Frontal cortex (tissue), 4 donors: ENCODE results near the gene FAM168A. TPM values are rescaled to one million over a fixed set of nuclear protein-coding genes. Genes with fewer than 3 reads are reported as not detected.

Source experiments
- DNase-seq, 2 donors: peaks; one replicate each; pipeline ENCODE4 v3.0.0; 2012; ENCODE audit warnings: low spot score in 2 of 2
- FAIRE-seq: peaks from 2 replicates; lab custom pipeline; 2012; peaks lifted over from hg19 to GRCh38; lab: Jason Lieb, UNC
- small RNA-seq: library from RNA; depleted of rRNA; stranded (forward); fragments of <200 nt; gene quantifications from one replicate; pipeline ENCODE3, GENCODE V24; 2014
- total RNA-seq: library from RNA; depleted of rRNA; stranded (reverse); fragments of >200 nt; gene quantifications from one replicate; pipeline ENCODE4 v1.2.3, GENCODE V29; 2014
- donor health status: control.
- donor health status: control.
- donor health status: control.

The FAM168A gene
- total RNA-seq, 1 donor from 2014 or later, result 51.4 TPM

GRCh38 chr11:73359930-73360742 lies 237.8 kb downstream of the FAM168A start:
- FAIRE-seq, result no peak
- DNase-seq, result no peak

GRCh38 chr11:73359341-73359740 lies 238.6 kb downstream of the FAM168A start:
- no peak for FAIRE-seq

GRCh38 chr11:73358071-73358470 lies 239.8 kb downstream of the FAM168A start:
- no peak for DNase-seq
- no peak for FAIRE-seq

More at GRCh38 chr11:73359341-73359740, 238.6 kb downstream of the FAM168A start:
- no peak for DNase-seq

GRCh38 chr11:73356979-73357860 lies 240.7 kb downstream of the FAM168A start:
- no peak for FAIRE-seq
- no peak for DNase-seq

- FAIRE-seq (no peak), DNase-seq (no peak)
Observed at GRCh38 chr11:73355109-73355508, 242.8 kb downstream of the FAM168A start.

GRCh38 chr11:73353422-73353821 lies 244.5 kb downstream of the FAM168A start:
- no peak for DNase-seq
- FAIRE-seq, result no peak

GRCh38 chr11:73350908-73351636 lies 246.8 kb downstream of the FAM168A start:
- peak; percentile 56 for FAIRE-seq
- DNase-seq, result peak; percentile 73 to 82

Small RNA genes lying within 50 kb of the gene (small RNA-seq; reads per million reads assigned to genes)
- gene AP000763.2, result 0.23 reads per million
- not detected for gene HMGN2P38

Other genes starting within 250 kb of the FAM168A start
- gene RELT, start 221.7 kb downstream of the FAM168A start, total RNA-seq, result 2.0 TPM
- 5.3 TPM for gene PLEKHB1, start 48.5 kb upstream of the FAM168A start, total RNA-seq
- gene RAB6A, start 163.0 kb upstream of the FAM168A start, total RNA-seq, result 390 TPM
- gene MRPL48, start 189.8 kb upstream of the FAM168A start, total RNA-seq, result 29.8 TPM